ENCODE results near the gene EVA1A.

GRCh38 chr2:75543446-75543845 is 17.3 kb downstream of the EVA1A start:
- TF ChIP-seq ZFP36 (IDR thresholded peaks at IDR 0.05; ENCODE audit: borderline replicate concordance, partially characterized antibody) = no peak
- TF ChIP-seq POLR2A (IDR thresholded peaks at IDR 0.05; ENCODE audit: low read length) = no peak
- no peak for TF ChIP-seq CTCF (IDR thresholded peaks at IDR 0.05)
